GM18505 (cell line): ENCODE results near the gene SARS2.
"Not testable (repeated sequence)": the region's sequence is repeated elsewhere in the genome, so short reads cannot be mapped to it uniquely, and the experiment has no call there.

Experiments
- ATAC-seq: cut with Tn5 transposase; IDR thresholded peaks from one replicate; pipeline ENCODE4 v1.9.1; 2021; ENCODE audit not compliant: unreplicated experiment
- POLR2A ChIP-seq: IDR thresholded peaks from 4 replicates; pipeline ENCODE4 v1.6.1; 2011; ENCODE audit warnings: borderline replicate concordance; ENCODE audit not compliant: insufficient read depth, insufficient read length; ENCODE audit errors: extremely low read depth

Gene SARS2

GRCh38 chr19:38929929-38930775 is at the start of gene SARS2:
TSS of gene SARS2 (minus strand) at chr19:38930763. CDS start at chr19:38930736, 27 bp downstream.
- no peak for TF ChIP-seq POLR2A
- peak; percentile 77 for ATAC-seq

GRCh38 chr19:38979812-38980211 is 49.2 kb upstream of the SARS2 start:
- no peak for ATAC-seq
- TF ChIP-seq POLR2A, result no peak

- no peak for ATAC-seq
- TF ChIP-seq POLR2A, result no peak
These were observed 47.7 kb upstream of the SARS2 start for GRCh38 chr19:38978326-38978689.

GRCh38 chr19:38977445-38978325 is 47.1 kb upstream of the SARS2 start:
- ATAC-seq, result peak; percentile 65
- TF ChIP-seq POLR2A, result no peak

GRCh38 chr19:38975861-38976271 is 45.3 kb upstream of the SARS2 start:
- no peak for ATAC-seq
- TF ChIP-seq POLR2A, result no peak

GRCh38 chr19:38975214-38975860 is 44.8 kb upstream of the SARS2 start, which contains the start of gene FBXO17:
TSS of gene FBXO17 (minus strand) at chr19:38975742. CDS start at chr19:38950319, 25,423 bp downstream.
- no peak for TF ChIP-seq POLR2A
- no peak for ATAC-seq

- TF ChIP-seq POLR2A, result no peak
- ATAC-seq, result no peak
These were observed 44.2 kb upstream of the SARS2 start for GRCh38 chr19:38974624-38975213.

- no peak for TF ChIP-seq POLR2A
- ATAC-seq, result no peak
These were observed 41.1 kb upstream of the SARS2 start for GRCh38 chr19:38971672-38972071.

- TF ChIP-seq POLR2A, result no peak
- ATAC-seq, result no peak
These were observed 40.3 kb upstream of the SARS2 start for GRCh38 chr19:38970664-38971532.

GRCh38 chr19:38966149-38966548 is 35.6 kb upstream of the SARS2 start:
- ATAC-seq, result not testable (repeated sequence)

- TF ChIP-seq POLR2A, result no peak
- no peak for ATAC-seq
These were observed 34.2 kb upstream of the SARS2 start for GRCh38 chr19:38964738-38965137.

GRCh38 chr19:38959618-38960017 is 29.1 kb upstream of the SARS2 start:
- ATAC-seq, result no peak
- TF ChIP-seq POLR2A, result no peak

GRCh38 chr19:38958301-38958700 is 27.7 kb upstream of the SARS2 start:
- no peak for ATAC-seq
- no peak for TF ChIP-seq POLR2A

GRCh38 chr19:38956264-38956663 is 25.7 kb upstream of the SARS2 start:
- no peak for TF ChIP-seq POLR2A
- ATAC-seq, result no peak
